HG03575 (cell line): Measurements from ENCODE around the gene BAIAP3.

Experiments used
- ATAC-seq: cut with Tn5 transposase; IDR thresholded peaks from one replicate; pipeline ENCODE4 v1.9.1; 2021; ENCODE audit not compliant: unreplicated experiment, insufficient number of reproducible peaks, low FRiP score; ENCODE audit errors: extremely low read depth

The BAIAP3 gene

DNA sequence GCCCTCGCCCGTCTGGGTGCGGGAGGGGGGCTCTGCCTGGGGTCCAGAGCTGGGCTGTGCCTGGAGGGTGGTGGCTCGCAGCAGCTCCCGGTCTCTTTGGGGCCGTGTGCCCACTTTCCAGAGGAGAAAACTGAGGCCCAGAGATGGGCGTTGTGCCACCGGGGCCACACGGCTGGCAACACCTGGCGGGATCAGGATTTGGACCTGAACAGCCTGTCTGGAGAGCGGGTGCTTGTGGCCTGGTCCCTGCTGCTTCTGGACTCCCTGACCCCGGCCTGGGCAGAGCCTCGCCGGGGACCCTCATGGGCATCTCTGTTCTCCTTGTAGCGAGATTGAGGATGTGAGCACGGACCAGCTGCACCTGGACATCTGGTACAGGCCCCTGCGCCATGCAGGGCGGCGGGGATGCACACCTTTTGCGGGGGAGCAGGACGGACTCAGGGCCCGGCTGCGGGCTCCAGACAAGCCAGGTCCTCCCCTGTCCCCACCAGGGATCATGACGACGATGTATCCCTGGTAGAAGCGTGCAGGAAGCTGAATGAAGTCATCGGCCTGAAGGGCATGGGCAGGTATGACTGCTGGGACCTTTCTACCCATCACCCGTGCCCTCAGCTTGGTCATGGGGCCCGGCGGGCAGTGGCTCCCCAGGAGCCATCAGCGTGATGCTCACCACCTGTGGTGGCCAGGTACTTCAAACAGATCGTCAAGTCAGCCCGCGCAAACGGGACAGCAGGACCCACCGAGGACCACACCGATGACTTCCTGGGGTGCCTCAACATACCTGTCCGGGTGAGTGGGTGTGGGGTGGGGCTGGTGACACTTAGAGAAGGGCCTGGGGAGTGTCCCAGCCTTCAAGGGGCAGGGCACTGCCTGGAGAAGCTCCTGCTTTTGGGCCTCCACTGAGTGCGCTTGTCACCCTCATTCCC is 8.3 kb downstream of the BAIAP3 start:
- ATAC-seq = no peak

DNA sequence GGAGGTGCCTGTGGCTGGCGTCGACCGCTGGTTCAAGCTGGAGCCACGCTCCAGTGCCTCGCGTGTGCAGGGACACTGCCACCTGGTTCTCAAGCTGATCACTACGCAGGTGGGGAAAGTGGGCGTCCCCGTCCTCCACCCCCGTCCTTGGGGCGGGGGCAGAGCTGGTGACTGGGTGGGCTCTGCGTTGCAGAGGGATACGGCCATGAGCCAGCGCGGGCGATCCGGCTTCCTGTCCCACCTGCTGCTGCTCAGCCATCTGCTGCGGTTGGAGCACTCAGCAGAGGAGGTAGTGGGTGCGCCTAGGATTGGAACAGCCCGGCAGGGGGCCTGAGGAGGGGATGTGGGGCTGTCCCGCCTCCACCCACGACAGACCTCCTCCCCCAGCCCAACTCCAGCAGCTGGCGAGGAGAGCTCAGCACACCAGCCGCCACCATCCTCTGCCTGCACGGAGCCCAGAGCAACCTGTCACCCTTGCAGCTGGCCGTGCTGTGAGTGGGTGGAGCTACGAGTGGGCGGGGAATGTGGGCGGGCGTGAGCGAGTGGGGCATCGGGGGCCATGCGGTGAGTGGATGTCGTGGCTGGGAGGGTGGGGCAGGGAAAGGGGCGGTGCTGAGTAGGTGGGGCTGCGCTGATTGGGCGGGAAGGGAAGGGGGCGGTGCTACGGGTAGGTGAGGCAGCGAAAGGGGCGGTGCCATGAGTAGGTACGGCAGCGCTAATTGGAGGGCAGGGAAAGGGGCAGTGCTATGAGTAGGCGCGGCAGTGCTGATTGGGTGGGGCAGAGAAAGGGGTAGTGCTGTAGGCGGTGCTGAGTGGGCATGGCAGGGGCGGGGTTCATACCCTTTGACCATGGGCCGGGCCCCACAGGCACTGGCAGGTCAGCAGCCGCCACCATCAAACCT is 9.3 kb downstream of the BAIAP3 start:
- peak; percentile 64 for ATAC-seq

DNA sequence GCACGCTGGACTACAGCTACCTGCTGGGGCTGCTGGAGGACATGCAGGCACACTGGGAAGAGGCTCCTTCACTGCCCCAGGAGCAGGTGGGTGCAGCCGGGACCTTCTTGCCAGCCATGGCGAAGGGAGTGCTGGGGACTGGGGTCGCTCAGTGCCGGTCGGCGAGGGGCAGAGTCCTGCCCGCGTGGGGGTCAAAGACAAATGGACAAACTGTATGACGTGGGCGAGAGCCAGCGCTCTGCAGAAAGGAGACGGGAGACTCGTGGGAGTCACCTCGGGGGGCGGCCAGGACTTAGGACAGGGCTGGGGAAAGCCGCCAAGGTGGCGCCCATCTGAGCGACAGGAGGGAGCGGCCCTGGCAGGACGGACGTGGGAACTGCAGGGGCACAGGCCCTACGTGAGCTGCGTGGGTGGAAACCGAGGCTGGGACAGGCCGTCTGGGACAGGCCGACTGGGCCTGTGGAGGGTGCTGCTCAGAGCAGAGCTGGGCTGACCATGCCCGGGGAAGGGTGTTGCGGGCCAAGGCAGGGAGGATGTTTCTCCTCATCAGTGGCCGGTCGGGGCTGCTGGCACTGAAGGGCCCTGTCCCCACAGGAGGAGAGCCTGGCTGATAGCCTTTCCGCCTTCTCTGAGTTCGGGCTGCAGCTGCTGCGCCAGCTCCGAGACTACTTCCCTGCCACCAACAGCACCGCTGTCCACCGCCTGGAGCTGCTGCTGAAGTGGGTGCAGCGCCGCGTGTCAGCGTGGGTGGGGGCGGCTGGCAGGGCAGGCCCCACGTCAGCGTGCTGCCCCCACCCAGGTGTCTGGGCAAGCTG is 10.2 kb downstream of the BAIAP3 start:
- ATAC-seq = no peak

DNA sequence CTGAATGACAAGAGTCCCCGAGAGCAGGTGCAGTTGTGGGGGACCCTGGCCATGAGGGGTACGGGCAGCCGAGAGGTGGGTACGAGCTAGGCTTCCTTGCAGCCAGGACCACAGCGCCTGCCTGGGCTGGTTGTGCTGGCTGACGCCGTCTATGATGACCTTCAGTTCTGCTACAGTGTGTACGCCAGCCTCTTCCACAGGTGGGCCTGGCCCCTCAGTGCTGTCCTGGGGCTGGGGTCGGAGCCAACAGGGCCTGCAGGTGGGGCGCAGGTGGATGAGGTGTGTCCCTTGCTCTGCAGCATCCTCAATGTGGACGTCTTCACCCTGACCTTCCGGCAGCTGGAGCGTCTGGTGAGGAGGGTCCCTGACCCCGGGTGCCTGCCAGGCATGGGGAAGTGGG is 11.1 kb downstream of the BAIAP3 start:
- no peak for ATAC-seq

DNA sequence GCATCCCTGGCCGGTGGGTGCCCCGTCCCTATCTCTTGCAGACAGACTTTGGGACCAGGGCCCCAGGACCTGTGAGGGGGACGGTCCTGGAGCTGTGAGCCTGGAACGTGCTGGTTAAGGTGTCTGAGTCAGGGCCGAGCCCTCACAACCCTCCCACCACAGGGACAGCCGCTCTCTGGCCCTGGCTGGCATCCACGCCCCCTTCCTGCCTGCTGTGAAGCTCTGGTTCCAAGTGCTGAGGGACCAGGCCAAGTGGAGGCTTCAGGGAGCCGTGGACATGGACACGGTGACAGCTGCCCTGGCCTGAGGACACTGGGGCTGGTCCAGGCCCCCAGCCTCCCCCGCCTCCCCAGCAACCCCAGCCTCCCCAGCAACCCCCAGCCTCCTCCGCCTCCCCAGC is 11.6 kb downstream of the BAIAP3 start:
- no peak for ATAC-seq

DNA sequence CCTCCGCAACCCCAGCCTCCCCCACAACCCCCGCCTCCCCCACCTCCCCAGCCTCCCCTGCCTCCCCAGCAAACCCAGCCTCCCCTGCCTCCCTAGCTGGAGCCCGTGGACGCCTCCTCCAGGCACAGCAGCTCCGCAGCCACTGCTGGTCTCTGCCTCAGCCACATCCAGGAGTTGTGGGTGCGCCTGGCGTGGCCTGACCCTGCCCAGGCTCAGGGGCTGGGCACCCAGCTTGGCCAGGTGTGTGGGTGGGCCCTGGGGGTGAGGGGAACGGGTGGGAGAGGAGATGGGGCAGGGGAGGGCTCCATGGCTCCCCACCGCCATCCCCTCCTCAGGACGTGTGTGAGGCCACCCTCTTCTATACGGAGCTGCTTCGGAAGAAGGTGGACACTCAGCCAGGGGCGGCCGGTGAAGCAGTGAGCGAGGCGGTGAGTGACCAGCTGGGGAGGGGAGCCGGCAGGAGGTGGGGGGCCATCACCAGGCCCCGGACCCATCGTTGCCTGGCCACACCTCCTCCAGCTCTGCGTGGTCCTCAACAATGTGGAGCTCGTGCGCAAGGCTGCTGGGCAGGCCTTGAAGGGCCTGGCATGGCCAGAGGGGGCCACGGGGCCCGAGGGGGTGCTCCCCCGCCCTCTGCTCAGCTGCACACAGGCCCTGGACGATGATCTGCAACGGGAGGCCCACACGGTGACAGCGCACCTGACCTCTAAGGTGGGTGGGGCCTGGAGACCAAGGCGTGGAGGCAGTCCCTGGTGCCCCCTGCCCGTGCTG is 12.4 kb downstream of the BAIAP3 start:
- ATAC-seq = no peak

DNA sequence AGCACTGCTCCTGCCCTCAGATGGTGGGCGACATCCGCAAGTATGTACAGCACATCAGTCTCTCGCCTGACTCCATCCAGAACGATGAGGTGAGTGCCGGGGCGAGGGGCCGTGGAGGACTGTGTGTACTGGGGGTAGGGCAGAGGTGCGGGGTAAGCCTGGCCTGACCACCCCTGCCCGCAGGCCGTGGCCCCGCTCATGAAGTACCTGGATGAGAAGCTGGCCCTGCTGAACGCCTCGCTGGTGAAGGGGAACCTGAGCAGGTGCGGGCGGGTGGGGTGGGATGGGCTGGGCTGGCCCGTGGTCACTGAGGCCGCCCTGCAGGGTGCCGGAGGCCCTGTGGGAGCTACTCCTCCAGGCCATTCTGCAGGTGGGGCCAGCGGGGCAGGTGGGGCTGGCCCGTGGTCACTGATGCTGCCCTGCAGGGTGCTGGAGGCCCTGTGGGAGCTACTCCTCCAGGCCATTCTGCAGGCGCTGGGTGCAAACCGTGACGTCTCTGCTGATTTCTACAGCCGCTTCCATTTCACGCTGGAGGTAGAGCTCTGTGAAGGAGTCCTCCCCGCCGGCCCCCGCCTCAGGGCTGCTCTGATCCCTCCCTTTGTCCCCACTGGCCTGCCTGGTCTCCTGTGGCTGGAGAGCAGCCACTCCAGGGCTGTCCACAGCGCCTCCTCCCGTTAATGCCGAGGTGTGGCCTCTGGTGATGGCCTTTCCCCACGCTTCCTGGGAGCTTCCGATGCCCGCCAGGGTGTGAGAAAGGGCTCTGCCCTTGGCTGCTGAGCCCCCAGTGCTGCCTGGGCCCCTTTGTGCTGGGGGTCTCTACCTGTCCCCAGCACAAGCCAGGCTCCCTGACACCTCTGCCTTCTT is 13.2 kb downstream of the BAIAP3 start:
- ATAC-seq = no peak

DNA sequence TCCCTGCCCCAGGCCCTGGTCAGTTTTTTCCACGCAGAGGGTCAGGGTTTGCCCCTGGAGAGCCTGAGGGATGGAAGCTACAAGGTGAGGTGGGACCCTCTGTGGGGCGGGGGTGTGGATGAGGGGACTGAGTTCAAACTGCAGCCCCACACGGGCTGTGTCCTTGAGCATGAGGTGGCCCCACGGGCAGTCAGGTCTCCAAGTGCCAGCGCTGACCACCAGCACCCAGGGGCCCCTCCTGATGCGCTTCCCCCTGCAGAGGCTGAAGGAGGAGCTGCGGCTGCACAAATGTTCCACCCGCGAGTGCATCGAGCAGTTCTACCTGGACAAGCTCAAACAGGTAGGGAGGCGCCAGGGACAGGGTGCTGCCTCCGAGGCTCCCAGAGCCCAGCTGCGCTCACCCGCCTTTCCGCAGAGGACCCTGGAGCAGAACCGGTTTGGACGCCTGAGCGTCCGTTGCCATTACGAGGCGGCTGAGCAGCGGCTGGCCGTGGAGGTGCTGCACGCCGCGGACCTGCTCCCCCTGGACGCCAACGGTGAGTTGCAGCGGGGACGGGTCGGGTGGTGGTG is 13.9 kb downstream of the BAIAP3 start:
- no peak for ATAC-seq

DNA sequence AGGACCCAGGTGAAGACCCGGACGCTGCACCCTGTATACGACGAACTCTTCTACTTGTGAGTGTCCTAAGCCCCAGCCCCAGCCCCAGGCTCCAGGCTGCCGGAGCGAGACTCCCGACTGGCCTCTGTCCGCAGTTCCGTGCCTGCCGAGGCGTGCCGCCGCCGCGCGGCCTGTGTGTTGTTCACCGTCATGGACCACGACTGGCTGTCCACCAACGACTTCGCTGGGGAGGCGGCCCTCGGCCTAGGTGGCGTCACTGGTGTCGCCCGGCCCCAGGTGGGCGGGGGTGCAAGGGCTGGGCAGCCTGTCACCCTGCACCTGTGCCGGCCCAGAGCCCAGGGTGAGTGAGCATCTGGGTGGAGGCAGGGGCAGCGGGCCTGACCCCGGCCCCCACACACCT is 14.5 kb downstream of the BAIAP3 start:
- no peak for ATAC-seq

DNA sequence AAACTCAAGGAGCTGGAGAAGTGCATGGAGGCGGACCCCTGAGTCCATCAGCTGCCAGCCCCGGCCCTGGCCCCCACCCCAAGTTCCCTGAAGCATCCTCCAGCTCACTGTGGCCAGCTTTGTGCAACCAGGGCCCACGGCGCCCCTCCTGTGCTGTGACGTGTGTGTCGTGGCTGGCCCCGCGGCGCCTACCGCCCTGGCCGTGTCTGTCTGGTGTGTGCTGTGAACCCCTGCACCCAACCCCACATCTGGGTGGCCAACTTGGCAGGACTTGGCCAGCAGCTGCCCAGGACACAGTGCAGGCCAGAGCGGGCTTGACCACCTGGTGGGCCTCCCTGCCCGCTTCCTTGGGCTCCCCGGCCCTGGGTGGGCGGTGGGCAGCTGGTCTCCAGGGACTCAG is 15.0 kb downstream of the BAIAP3 start:
- no peak for ATAC-seq

DNA sequence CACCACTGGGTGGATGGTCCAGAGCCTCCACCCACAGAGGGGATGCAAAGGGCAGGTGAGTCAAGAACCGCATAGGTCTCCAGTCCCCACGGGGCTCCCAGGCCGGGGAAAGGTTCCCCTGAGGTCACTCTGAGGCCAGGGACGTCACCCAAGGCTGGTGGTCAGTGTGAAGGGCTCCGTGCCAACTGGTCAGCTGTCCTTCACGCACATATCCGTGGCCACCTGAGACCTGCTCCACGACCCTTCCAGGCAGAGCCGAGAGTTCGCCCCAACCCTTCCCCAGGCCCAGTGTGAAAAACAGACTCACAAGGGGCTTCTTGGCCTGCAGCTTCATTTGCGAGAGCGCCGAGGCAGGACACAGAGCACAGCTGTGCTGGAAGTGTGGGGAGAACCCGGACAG is 15.5 kb downstream of the BAIAP3 start:
- ATAC-seq = no peak

DNA sequence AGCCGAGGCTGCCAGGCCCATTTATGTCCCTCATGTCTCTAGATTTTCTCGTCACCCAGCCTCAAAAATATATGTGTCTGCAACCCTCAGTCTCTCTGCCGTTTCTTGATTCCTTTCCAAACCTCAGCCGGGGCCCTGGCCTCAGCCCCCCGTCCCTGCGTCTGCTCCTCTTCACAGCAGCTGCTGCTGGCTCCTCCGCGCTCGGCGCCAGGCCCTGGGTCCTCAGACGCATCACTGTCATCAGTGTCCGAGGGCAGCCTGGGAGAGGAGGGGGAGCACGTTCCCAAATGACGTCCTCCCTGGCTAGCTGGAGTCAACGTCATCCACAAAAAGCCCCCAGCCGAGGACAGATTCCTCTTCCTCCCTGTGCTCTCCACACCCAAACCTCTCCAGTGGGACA is 15.9 kb downstream of the BAIAP3 start:
- ATAC-seq = no peak

DNA sequence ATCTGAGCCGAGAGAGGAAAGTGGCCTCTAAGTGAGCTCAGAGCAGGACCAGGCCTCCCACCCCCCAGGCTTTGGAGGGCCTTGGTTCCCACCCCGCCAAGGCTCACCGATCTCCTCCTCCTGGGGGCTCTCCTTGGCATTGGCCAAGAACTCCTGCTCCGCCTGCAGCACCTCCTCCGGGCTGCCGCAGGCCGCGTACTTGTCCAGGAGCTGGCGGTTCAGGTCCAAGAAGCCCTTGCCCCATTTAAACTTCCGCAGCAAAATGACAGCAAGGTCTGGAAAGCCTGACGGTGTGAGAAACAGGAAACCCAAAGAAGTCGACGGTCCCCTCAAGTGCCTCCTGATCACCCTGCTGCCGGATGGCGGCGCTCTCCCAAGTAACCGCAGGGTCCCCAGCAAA is 16.5 kb downstream of the BAIAP3 start:
- ATAC-seq = no peak

DNA sequence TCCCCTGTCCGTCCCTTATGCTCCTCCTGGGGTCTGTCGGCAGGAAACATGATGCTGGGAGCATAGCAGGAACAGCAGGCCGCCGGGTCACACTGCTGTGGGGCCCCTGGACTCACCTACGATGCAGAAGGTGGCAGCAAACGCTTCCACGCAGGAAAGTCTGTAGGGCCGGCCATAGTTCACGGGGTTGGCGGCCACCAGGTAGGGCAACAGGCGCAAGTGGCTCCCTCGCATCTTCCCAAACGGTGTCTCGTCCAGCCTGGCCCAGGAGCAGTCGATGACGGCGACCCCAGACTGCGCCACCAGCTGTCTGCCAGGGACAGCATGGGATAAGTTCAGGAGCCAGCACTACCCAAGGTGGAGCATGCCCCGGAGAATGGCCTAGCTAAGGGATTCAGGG is 17.2 kb downstream of the BAIAP3 start:
- no peak for ATAC-seq

DNA sequence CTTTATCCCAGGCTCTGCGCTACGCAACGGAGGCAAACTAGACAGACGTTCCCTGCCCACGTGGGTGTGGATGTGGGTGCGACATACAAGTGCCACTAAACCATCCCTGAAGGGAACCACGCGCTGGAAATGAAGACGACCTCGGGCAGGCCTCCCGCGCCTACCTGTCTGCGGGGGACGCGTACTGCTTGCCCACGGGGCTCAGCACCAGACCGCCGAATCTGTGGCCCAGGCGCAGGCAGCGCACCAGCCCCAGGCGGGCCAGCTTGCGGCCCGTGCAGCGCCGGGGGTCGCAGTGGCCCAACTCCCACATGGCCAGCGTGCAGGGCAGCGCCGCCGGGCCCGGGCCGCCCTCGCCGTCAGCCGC is 17.8 kb downstream of the BAIAP3 start:
- no peak for ATAC-seq

DNA sequence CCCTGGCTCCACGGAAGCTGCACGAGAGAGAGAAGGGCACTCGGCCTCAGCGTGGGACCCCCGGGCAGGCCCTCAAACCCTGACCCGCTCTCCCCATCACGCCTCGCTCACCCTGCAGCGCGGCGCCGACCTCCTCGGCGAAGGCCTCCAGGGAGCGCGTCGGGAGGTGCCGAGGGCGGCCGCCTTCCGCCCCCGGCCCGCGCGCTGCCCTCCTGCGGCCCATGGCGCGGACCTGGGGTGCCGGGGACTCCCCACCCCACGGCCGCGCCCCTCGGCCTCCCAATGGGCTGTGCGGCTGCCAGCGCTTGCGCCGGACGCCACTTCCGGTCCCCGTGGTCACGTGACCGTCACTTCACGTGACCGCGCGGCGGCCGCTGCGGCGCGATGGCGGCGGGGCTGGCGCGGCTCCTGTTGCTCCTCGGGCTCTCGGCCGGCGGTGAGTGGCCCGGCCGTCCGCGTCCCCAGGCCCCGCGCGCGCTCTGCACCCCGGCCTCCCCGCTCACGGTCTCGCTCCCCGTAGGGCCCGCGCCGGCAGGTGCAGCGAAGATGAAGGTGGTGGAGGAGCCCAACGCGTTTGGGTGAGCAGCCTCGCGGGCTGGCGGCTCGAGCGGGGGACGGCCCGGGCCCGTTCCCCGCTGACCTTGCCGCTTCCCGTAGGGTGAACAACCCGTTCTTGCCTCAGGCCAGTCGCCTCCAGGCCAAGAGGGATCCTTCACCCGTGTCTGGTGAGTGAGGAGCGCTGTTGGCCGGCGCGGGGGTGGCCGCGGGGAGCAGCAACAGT is 18.3 kb downstream of the BAIAP3 start, which contains the start of the genes GNPTG and TSR3:
Gene GNPTG, plus strand, starts transcription at position 350 of the 781 bp plus-strand sequence. Its CDS starts 35 bp downstream, at position 385.
Gene TSR3, minus strand, starts transcription at position 297 of the 781 bp plus-strand sequence. Its CDS starts 74 bp downstream, at position 223.
- no peak for ATAC-seq
